Ammon's horn (tissue), 1 donor: Measurements from ENCODE around the gene CEP162.
"Not testable (repeated sequence)": the region's sequence is repeated elsewhere in the genome, so short reads cannot be mapped to it uniquely, and the experiment has no call there.

Experiments
- DNase-seq: peaks from one replicate; pipeline ENCODE4 v3.0.0-alpha.2; 2016; ENCODE audit warnings: low spot score

The CEP162 gene

GRCh38 chr6:84242265-84242664 is 14.8 kb upstream of the CEP162 start:
- DNase-seq, result no peak

GRCh38 chr6:84228198-84228543 is 728 bp upstream of the CEP162 start:
- no peak for DNase-seq

GRCh38 chr6:84227044-84227433 is 404 bp downstream of the CEP162 start:
- no peak for DNase-seq

GRCh38 chr6:84224251-84224650 is 3.2 kb downstream of the CEP162 start:
- no peak for DNase-seq

GRCh38 chr6:84223608-84224007 is 3.8 kb downstream of the CEP162 start:
- DNase-seq, result not testable (repeated sequence)

- no peak for DNase-seq
These were observed 5.0 kb downstream of the CEP162 start for GRCh38 chr6:84222426-84222825.

GRCh38 chr6:84220809-84221409 is 6.5 kb downstream of the CEP162 start:
- peak; percentile 8 for DNase-seq

- DNase-seq, result no peak
These were observed 9.4 kb downstream of the CEP162 start for GRCh38 chr6:84218091-84218490.

- DNase-seq, result no peak
These were observed 14.2 kb downstream of the CEP162 start for GRCh38 chr6:84213217-84213616.

- no peak for DNase-seq
These were observed 23.4 kb downstream of the CEP162 start for GRCh38 chr6:84204011-84204410.

GRCh38 chr6:84199987-84200386 is 27.5 kb downstream of the CEP162 start:
- not testable (repeated sequence) for DNase-seq

GRCh38 chr6:84197708-84198107 is 29.7 kb downstream of the CEP162 start:
- no peak for DNase-seq

- DNase-seq, result no peak
These were observed 34.2 kb downstream of the CEP162 start for GRCh38 chr6:84193114-84193708.

GRCh38 chr6:84191802-84192201 is 35.6 kb downstream of the CEP162 start:
- DNase-seq, result no peak

GRCh38 chr6:84189356-84189755 is 38.1 kb downstream of the CEP162 start:
- not testable (repeated sequence) for DNase-seq

- no peak for DNase-seq
These were observed 44.0 kb downstream of the CEP162 start for GRCh38 chr6:84183430-84183829.

- DNase-seq, result no peak
These were observed 45.4 kb downstream of the CEP162 start for GRCh38 chr6:84182001-84182400.

- no peak for DNase-seq
These were observed 50.2 kb downstream of the CEP162 start for GRCh38 chr6:84177241-84177640.

- DNase-seq, result no peak
These were observed 54.9 kb downstream of the CEP162 start for GRCh38 chr6:84172574-84172973.

GRCh38 chr6:84172080-84172479 is 55.4 kb downstream of the CEP162 start:
- no peak for DNase-seq

- no peak for DNase-seq
These were observed 60.0 kb downstream of the CEP162 start for GRCh38 chr6:84167457-84167856.

- no peak for DNase-seq
These were observed 61.0 kb downstream of the CEP162 start for GRCh38 chr6:84166395-84166794.

- DNase-seq, result not testable (repeated sequence)
These were observed 63.1 kb downstream of the CEP162 start for GRCh38 chr6:84164328-84164727.

GRCh38 chr6:84161190-84161589 is 66.3 kb downstream of the CEP162 start:
- DNase-seq, result peak; percentile 25
